ENCODE data around the gene NDUFS2.

DNA sequence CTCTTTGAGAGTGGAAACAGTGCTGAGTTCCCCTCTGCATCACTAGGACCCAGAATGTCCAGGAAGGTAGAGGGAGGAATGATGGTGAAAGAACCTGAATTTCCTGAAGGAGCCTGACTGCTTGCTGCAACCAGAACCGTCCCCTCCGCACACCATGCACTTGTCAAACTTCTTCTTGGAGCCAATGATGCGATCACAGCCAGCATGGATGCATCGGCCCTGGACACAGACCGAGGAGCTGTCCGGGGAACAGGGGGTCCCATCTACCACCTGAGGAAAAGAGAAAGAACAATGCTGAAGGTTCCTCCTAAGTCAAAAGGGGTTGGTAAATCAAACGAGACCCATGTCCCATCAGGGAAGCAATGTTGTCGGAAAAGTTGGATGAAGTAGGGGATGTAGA lies 10.2 kb upstream of the NDUFS2 start:
- TF ChIP-seq, protein P1, sequence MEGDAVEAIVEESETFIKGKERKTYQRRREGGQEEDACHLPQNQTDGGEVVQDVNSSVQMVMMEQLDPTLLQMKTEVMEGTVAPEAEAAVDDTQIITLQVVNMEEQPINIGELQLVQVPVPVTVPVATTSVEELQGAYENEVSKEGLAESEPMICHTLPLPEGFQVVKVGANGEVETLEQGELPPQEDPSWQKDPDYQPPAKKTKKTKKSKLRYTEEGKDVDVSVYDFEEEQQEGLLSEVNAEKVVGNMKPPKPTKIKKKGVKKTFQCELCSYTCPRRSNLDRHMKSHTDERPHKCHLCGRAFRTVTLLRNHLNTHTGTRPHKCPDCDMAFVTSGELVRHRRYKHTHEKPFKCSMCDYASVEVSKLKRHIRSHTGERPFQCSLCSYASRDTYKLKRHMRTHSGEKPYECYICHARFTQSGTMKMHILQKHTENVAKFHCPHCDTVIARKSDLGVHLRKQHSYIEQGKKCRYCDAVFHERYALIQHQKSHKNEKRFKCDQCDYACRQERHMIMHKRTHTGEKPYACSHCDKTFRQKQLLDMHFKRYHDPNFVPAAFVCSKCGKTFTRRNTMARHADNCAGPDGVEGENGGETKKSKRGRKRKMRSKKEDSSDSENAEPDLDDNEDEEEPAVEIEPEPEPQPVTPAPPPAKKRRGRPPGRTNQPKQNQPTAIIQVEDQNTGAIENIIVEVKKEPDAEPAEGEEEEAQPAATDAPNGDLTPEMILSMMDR (IDR thresholded peaks at IDR 0.05), result no peak
- no peak for TF ChIP-seq POLR2A (IDR thresholded peaks at IDR 0.05)

Data from lower leg skin (tissue), 3 donors.